Epithelial cell of esophagus (primary cell): Measurements from ENCODE around the gene PLA2G2E.
A peak's percentile ranks its signal among the peaks of the same experiment; 100 is the strongest.

Source experiments
- DNase-seq: peaks from one replicate; pipeline ENCODE4 v3.0.0; 2010; ENCODE audit warnings: low read depth
- H3K4me3 ChIP-seq: 2 replicates; pipeline ENCODE4 v1.5.1; 2011; ENCODE audit warnings: mild to moderate bottlenecking, low read length, control low read depth
- TF ChIP-seq, protein P1 (sequence below): IDR thresholded peaks from 2 replicates; pipeline ENCODE4 v1.5.1; 2011; ENCODE audit warnings: low read depth, mild to moderate bottlenecking, low read length, control low read depth, inconsistent platforms; ENCODE audit not compliant: insufficient read depth; ENCODE audit errors: missing control alignments

Gene PLA2G2E

DNA sequence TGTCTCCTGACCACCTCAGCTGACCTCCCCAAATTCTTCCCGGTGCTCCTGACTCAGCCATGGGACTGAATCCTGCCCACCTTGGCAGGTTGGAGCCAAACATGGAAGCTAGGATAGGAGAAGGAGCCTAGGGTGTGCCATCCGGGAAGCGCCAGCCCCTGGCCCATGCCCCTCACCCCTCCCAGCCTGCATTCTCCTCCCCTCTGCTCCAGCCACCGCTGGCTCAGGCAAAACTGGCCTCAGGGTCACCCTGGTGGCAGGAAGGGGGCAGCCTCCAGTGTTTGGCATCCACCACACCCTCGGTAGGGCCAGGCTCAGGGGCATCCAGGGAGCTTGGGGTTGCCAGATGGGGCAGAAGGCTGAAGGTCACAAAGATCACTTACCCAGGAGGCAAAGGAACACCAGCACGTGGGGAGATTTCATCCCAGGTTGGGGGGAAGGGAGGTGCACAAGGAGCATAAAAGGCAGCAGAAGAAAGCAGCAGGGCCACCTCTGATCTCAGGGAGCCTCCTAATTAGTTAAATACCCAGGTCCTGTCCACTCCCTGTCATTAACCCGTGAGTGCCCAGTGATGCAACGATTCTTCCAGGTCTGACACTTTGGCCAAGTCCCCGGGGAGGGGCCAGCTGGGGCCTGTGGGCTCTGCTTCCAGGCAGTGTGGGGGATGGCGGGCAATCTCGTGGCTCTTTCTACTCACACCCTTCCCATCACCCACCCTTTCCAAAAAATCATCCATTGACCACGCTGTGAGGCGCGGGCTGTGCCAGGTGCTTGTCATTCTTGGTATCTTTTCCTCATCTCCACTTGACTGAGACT lies at the start of gene PLA2G2E:
Gene PLA2G2E (minus strand): TSS at position 481 of the 816 bp plus-strand sequence. CDS start 58 bp downstream, at position 423.
- no peak for DNase-seq
- TF ChIP-seq, protein P1, sequence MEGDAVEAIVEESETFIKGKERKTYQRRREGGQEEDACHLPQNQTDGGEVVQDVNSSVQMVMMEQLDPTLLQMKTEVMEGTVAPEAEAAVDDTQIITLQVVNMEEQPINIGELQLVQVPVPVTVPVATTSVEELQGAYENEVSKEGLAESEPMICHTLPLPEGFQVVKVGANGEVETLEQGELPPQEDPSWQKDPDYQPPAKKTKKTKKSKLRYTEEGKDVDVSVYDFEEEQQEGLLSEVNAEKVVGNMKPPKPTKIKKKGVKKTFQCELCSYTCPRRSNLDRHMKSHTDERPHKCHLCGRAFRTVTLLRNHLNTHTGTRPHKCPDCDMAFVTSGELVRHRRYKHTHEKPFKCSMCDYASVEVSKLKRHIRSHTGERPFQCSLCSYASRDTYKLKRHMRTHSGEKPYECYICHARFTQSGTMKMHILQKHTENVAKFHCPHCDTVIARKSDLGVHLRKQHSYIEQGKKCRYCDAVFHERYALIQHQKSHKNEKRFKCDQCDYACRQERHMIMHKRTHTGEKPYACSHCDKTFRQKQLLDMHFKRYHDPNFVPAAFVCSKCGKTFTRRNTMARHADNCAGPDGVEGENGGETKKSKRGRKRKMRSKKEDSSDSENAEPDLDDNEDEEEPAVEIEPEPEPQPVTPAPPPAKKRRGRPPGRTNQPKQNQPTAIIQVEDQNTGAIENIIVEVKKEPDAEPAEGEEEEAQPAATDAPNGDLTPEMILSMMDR = no peak
- H3K4me3 ChIP-seq = no peak within 1 kb of the TSS

- H3K4me3 ChIP-seq = no peak overlapping the region
- no peak for DNase-seq
- TF ChIP-seq, protein P1 = no peak
Observed at GRCh38 chr1:19971664-19972063, 48.2 kb upstream of the PLA2G2E start.

DNA sequence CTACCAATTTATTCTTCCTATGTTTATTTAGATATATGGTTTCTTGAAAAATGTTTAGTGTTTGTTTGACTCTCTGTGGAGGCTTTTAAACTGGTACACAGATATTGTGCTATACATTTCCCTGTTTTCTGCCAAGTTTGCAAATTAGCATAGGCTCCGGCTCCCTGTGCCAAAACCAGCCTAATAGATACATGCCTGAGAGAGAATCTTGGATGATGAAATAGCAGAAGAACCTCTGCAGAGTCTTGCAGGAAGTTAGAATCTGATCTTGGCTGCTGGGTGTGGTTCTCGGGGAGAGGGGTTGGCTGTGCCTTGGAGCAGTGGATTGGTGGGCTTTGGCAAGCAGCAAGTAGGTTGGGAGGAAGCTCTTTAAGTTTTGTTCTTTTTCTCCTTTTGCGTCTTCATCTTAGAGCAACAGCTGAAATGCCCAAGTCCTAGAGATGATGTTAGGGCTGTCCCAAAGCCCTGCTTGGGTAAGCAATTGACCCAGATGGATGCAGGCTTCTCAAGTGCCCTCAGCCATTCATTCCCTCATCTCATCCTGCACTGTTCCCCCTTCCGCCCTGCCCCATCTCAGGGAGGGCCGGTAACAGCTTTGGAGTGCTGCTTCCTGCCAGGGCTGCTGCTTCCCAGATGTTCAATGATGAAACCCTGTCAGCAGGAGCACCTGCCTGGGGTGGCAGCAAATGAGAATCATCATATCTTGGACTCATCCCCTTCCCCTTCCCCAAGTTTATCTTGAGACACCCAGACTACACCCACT lies 46.7 kb upstream of the PLA2G2E start:
- DNase-seq = peak; percentile 5
- TF ChIP-seq, protein P1 = no peak
- no peak overlapping the region for H3K4me3 ChIP-seq

DNA sequence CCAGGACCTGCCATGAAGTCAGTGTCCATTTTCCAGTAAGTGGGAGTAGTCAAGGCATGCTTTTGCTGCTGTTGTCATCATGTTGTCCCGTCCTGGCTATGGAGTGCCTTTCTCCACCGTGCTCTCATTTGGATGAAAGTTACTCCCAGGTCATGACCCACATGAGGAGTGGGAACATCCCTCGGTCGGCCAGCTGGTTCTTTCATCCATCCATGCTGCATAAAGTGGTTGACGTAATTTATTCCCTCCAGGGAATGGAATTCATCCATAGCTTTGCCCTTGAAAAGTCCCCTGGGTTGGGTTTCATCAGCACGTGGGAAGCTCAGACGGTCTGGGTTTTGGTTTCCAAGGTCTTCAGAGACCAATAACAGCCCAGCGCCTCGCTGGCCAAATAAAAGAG lies 44.4 kb upstream of the PLA2G2E start:
- no peak for DNase-seq
- H3K4me3 ChIP-seq = no peak overlapping the region
- TF ChIP-seq, protein P1 = no peak

DNA sequence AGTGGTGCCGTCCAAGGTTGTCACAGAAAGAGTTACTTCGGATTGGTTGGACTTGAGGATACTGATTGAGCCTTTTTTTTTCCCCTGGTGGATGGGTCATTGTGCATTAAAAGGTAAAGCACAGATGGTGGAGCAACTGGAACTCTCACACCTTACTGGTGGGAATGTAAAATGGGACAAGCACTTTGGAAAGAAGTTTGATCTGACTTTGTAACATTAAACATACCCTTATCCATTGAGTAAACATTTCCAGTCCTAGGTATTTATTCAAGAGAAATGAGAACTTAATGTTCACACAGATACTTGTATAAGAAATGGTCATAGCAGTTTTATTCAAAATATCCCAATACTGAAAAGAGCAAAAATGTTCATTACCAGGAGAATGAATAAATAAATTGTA lies 41.1 kb upstream of the PLA2G2E start:
- no peak for DNase-seq
- H3K4me3 ChIP-seq = no peak overlapping the region
- TF ChIP-seq, protein P1 = no peak

DNA sequence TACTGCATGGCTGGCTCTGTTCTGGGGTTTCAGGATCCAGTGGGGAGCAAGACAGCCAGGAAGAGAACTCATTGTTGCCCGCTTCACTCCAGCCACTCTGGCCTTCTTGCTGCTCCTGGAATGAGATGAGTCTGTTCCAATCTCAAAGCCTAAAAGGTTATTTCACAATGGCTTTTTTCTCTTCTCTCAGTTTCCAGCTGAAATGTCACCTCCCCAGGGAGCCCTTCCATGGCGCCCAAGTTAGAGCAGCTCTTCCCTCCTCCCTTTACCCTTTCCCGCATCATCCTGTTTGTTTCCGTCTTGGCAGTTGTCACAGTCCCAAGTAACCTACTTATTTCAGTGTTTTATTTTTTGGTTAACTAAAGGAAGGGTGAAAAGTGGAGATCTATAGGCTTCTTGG lies 40.2 kb upstream of the PLA2G2E start:
- no peak overlapping the region for H3K4me3 ChIP-seq
- TF ChIP-seq, protein P1 = no peak

DNA sequence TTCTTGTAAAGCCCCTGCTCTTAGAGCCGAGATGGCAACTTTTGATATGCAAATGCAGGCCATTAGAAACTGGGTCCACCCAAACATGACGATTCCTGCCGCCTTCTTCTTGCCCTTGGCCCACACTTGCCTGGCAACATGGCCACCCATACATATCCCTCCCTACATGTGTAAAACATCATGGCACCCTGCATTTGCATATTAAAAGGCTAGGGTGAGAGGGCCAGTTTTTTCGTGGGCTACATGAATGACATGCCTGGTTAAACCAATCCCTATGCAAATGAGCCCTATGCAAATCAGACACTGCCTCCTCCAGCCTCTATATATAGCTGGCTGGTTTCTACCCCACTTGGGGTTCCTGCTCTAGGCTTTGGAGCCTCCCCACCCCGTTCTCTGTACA lies 37.2 kb upstream of the PLA2G2E start:
- DNase-seq = no peak
- TF ChIP-seq, protein P1 = no peak

More for the DNA sequence above, 40.2 kb upstream of the PLA2G2E start:
- DNase-seq = no peak

More for the DNA sequence above, 37.2 kb upstream of the PLA2G2E start:
- no peak overlapping the region for H3K4me3 ChIP-seq
